NCI-H2171 (cell line): ENCODE results near the gene LACTB.

Experiments used
- DNase-seq: peaks from one replicate; lab custom pipeline; 2025; lab: John Stamatoyannopoulos, UW

The LACTB gene

GRCh38 chr15:63178034-63178433 is 56.4 kb downstream of the LACTB start:
- peak; percentile 42 for DNase-seq

- peak; percentile 13 for DNase-seq
These were observed 59.1 kb downstream of the LACTB start for GRCh38 chr15:63180746-63181145.

GRCh38 chr15:63181648-63182047 is 60.0 kb downstream of the LACTB start:
- DNase-seq: no peak

GRCh38 chr15:63185206-63185605 is 63.5 kb downstream of the LACTB start:
- peak; percentile 32 for DNase-seq

- no peak for DNase-seq
These were observed 64.4 kb downstream of the LACTB start for GRCh38 chr15:63186065-63186464.

- DNase-seq: no peak
These were observed 66.0 kb downstream of the LACTB start for GRCh38 chr15:63187589-63188226.

GRCh38 chr15:63188247-63188925 is 66.7 kb downstream of the LACTB start:
- DNase-seq: no peak

GRCh38 chr15:63188926-63189871 is 67.5 kb downstream of the LACTB start, which contains the start of gene RAB8B:
Gene RAB8B, plus strand, starts transcription at chr15:63189606. Its CDS starts 19 bp downstream, at chr15:63189625.
- peak; percentile 98 for DNase-seq

GRCh38 chr15:63189941-63190768 is 68.5 kb downstream of the LACTB start:
- DNase-seq: no peak

- no peak for DNase-seq
These were observed 69.3 kb downstream of the LACTB start for GRCh38 chr15:63190769-63191649.
